ENCODE data around the gene SSBP3. TPM values are rescaled to one million over a fixed set of nuclear protein-coding genes. Genes with fewer than 3 reads are reported as not detected.

The SSBP3 gene
- total RNA-seq, 1 experiment from 2014 or later: 26.0 TPM

GRCh38 chr1:54371038-54371941 is 34.9 kb downstream of the SSBP3 start:
- no peak for DNase-seq (ENCODE audit: low read depth)

- DNase-seq (ENCODE audit: low read depth): no peak
Measured at GRCh38 chr1:54370287-54370989, 35.8 kb downstream of the SSBP3 start.

GRCh38 chr1:54367613-54368012 is 38.6 kb downstream of the SSBP3 start:
- no peak for DNase-seq (ENCODE audit: low read depth)

- DNase-seq (ENCODE audit: low read depth): no peak
Measured at GRCh38 chr1:54365847-54366246, 40.3 kb downstream of the SSBP3 start.

GRCh38 chr1:54365398-54365797 is 40.8 kb downstream of the SSBP3 start:
- no peak for DNase-seq (ENCODE audit: low read depth)

- DNase-seq (ENCODE audit: low read depth): no peak
Measured at GRCh38 chr1:54364995-54365394, 41.2 kb downstream of the SSBP3 start.

GRCh38 chr1:54364582-54364981 is 41.6 kb downstream of the SSBP3 start:
- DNase-seq (ENCODE audit: low read depth): no peak

GRCh38 chr1:54363925-54364324 is 42.3 kb downstream of the SSBP3 start:
- no peak for DNase-seq (ENCODE audit: low read depth)

- peak; percentile 8 for DNase-seq (ENCODE audit: low read depth)
Measured at GRCh38 chr1:54362881-54363340, 43.3 kb downstream of the SSBP3 start.

- DNase-seq (ENCODE audit: low read depth): no peak
Measured at GRCh38 chr1:54361342-54361741, 44.9 kb downstream of the SSBP3 start.

- DNase-seq (ENCODE audit: low read depth): no peak
Measured at GRCh38 chr1:54360165-54361005, 45.8 kb downstream of the SSBP3 start.

- no peak for DNase-seq (ENCODE audit: low read depth)
Measured at GRCh38 chr1:54359393-54360162, 46.6 kb downstream of the SSBP3 start.

- no peak for DNase-seq (ENCODE audit: low read depth)
Measured at GRCh38 chr1:54358503-54359168, 47.6 kb downstream of the SSBP3 start.

- no peak for DNase-seq (ENCODE audit: low read depth)
Measured at GRCh38 chr1:54357967-54358366, 48.2 kb downstream of the SSBP3 start.

GRCh38 chr1:54356680-54357147 is 49.5 kb downstream of the SSBP3 start:
- no peak for DNase-seq (ENCODE audit: low read depth)

- no peak for DNase-seq (ENCODE audit: low read depth)
Measured at GRCh38 chr1:54355931-54356679, 50.1 kb downstream of the SSBP3 start.

- DNase-seq (ENCODE audit: low read depth): no peak
Measured at GRCh38 chr1:54354899-54355298, 51.3 kb downstream of the SSBP3 start.

GRCh38 chr1:54353959-54354358 is 52.2 kb downstream of the SSBP3 start:
- DNase-seq (ENCODE audit: low read depth): no peak

- DNase-seq (ENCODE audit: low read depth): no peak
Measured at GRCh38 chr1:54352755-54353154, 53.4 kb downstream of the SSBP3 start.

- DNase-seq (ENCODE audit: low read depth): no peak
Measured at GRCh38 chr1:54350360-54350759, 55.8 kb downstream of the SSBP3 start.
